Activated CD8-positive, alpha-beta T cell treated with anti-CD3 and anti-CD28 coated beads, Interleukin-2, amount 10 ng/mL, durations not matched to agents 7 days and 5 days (primary cell): ENCODE measurements around the gene MUC6. TPM values are rescaled to one million over a fixed set of nuclear protein-coding genes. Genes with fewer than 3 reads are reported as not detected.
A peak's percentile ranks its signal among the peaks of the same experiment; 100 is the strongest.

Experiments used
- ATAC-seq: fragments of 150-1000 bp; cut with Tn5 transposase; one replicate; pipeline ENCODE4 v1.10.0; 2021; ENCODE audit warnings: moderate library complexity
- CTCF ChIA-PET: fragments of 350-600 bp; sonication (Branson Sonifier 250); formaldehyde crosslinking; loops from one replicate; lab custom pipeline; 2021; ENCODE audit warnings: antibody characterized with exemption; lab: Charles Lee
- POLR2A ChIA-PET: fragments of 350-600 bp; sonication (Branson Sonifier 250); formaldehyde crosslinking; loops from one replicate; lab custom pipeline; 2021; ENCODE audit warnings: antibody characterized with exemption; lab: Charles Lee
- DNase-seq: peaks from one replicate; pipeline ENCODE4 v3.0.0-alpha.2; 2020
- H3K27ac Mint-ChIP-seq: one replicate; pipeline ENCODE4 v1.8.0; 2021; ENCODE audit warnings: mild to moderate bottlenecking, mixed read lengths
- H3K27me3 Mint-ChIP-seq: one replicate; pipeline ENCODE4 v1.8.0; 2021; ENCODE audit warnings: low read depth, mixed read lengths
- H3K36me3 Mint-ChIP-seq: one replicate; pipeline ENCODE4 v1.8.0; 2021; ENCODE audit warnings: low read depth, mixed read lengths
- H3K4me1 Mint-ChIP-seq: one replicate; pipeline ENCODE4 v1.8.0; 2021; ENCODE audit warnings: low read depth, mixed read lengths
- H3K4me3 Mint-ChIP-seq: one replicate; pipeline ENCODE4 v1.8.0; 2021; ENCODE audit warnings: mild to moderate bottlenecking, mixed read lengths
- H3K9me3 Mint-ChIP-seq: one replicate; pipeline ENCODE4 v1.8.0; 2022; ENCODE audit warnings: mixed read lengths; ENCODE audit not compliant: insufficient read depth
- total RNA-seq, 2 experiments: library from RNA; stranded (reverse); gene quantifications; one replicate each; pipeline ENCODE4 v1.2.3, GENCODE V29; 2021

The MUC6 gene
- total RNA-seq, 2 experiments from 2014 or later: not detected

- no peaks in the 10 kb centered on the region for H3K27me3 Mint-ChIP-seq
- ATAC-seq: no peak
These were observed 48.8 kb downstream of the MUC6 start for GRCh38 chr11:987671-988070.

GRCh38 chr11:986952-987305 is 49.6 kb downstream of the MUC6 start:
- Mint-ChIP-seq H3K27me3 (no peaks in the 10 kb centered on the region), H3K4me1 (no peaks in the 10 kb centered on the region), H3K36me3 (peaks cover 18% of the 10 kb centered on the region), H3K9me3 (no peaks in the 10 kb centered on the region), H3K27ac (no peak overlapping the region), H3K4me3 (no peak overlapping the region)
- CTCF ChIA-PET: no interaction called here
- POLR2A ChIA-PET: no interaction called here
- no peak for DNase-seq
- ATAC-seq: no peak

More at GRCh38 chr11:987671-988070, 48.8 kb downstream of the MUC6 start:
- CTCF ChIA-PET: no interaction called here
- Mint-ChIP-seq H3K4me3 (no peak overlapping the region), H3K36me3 (peaks cover 16% of the 10 kb centered on the region), H3K4me1 (no peaks in the 10 kb centered on the region), H3K27ac (no peak overlapping the region), H3K9me3 (no peaks in the 10 kb centered on the region)
- DNase-seq: no peak
- POLR2A ChIA-PET: interaction anchor here (0.6 kb wide), 2 partner anchors 58 to 324 kb away, joined by 3 read pairs; no protein-coding TSS in a partner anchor

DNA sequence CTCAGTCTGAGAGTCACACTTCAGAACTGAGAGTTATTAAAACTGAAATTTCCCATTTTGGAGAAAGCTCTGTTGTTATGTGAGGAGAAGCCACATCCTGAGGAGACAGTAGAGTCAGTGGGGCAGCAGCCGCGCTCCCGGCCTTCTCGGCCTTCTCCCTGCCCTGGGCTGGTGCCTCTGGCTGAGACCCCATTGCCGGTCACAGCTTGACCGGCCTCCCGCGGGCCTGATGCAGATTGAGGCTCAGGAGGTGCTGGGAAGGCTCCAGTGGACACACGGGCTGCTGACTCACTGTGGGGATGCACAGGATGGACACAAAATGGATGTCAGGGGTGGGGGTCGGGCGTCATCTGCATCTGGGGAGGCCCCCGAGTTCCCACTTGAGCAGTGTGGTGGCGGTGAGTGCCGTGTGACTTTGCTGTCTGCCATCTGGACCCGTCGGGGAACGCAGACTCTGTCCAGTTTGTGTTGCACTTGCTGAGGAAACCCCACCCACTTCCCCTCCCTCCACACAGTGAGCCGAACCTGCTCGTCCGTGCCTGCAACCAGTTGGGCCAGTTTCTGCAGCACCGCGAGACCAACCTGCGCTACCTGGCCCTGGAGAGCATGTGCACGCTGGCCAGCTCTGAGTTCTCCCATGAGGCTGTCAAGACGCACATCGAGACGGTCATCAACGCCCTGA is 50.1 kb downstream of the MUC6 start:
- CTCF ChIA-PET: no interaction called here
- Mint-ChIP-seq H3K27me3 (no peaks in the 10 kb centered on the region), H3K27ac (no peak overlapping the region), H3K9me3 (no peaks in the 10 kb centered on the region), H3K4me1 (no peaks in the 10 kb centered on the region), H3K36me3 (peaks cover 17% of the 10 kb centered on the region), H3K4me3 (no peak overlapping the region)
- POLR2A ChIA-PET: no interaction called here
- no peak for DNase-seq
- no peak for ATAC-seq

DNA sequence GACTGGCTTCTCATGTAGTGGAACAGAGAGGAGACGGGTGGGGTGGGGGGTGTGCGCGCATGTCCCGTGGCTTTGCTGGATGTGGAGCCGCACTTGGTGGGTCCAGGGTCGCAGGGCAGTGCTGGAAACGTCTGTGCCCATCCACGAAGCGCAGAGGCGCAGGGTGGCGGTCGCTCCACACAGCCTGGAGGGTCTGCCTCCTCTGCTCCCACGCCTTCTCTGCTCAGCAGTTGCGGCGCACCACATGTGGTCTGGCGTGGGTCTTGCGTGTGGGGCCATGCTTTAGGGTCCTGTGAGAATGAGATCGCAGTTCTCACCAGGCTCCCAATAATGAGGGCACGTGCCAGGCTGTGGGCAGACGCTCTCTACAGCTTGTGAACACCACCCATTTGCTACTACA is 50.7 kb downstream of the MUC6 start:
- Mint-ChIP-seq H3K9me3 (no peaks in the 10 kb centered on the region), H3K27me3 (no peaks in the 10 kb centered on the region), H3K36me3 (peaks cover 19% of the 10 kb centered on the region), H3K27ac (no peak overlapping the region), H3K4me3 (no peak overlapping the region), H3K4me1 (peaks cover 2% of the 10 kb centered on the region)
- CTCF ChIA-PET: no interaction called here
- no peak for ATAC-seq
- POLR2A ChIA-PET: no interaction called here
- no peak for DNase-seq

DNA sequence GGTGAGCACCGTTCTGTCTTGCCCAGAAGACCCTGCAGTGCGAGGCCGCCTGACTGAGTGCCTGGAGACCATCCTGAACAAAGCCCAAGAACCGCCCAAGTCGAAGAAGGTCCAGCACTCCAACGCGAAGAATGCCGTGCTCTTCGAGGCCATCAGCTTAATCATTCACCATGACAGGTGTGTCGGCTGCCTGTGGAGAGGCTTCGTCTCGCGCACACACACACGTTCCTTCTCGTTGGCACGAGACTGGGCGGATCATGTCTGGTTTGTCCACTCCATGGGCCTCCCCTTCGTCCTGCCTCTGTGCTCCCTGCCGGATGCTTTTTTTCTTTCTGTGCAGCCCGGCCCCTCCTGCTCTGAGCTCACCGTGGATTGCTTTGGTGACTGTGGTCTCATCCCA is 51.1 kb downstream of the MUC6 start:
- CTCF ChIA-PET: no interaction called here
- DNase-seq: no peak
- no peak for ATAC-seq
- H3K4me1 Mint-ChIP-seq: peaks cover 6% of the 10 kb centered on the region
- H3K27me3 Mint-ChIP-seq: no peaks in the 10 kb centered on the region
- peaks cover 21% of the 10 kb centered on the region for H3K36me3 Mint-ChIP-seq
- POLR2A ChIA-PET: no interaction called here
- H3K4me3 Mint-ChIP-seq: no peak overlapping the region
- no peaks in the 10 kb centered on the region for H3K9me3 Mint-ChIP-seq
- no peak overlapping the region for H3K27ac Mint-ChIP-seq

GRCh38 chr11:984546-984945 is 52.0 kb downstream of the MUC6 start:
- Mint-ChIP-seq H3K4me1 (peaks cover 6% of the 10 kb centered on the region), H3K27ac (no peak overlapping the region), H3K9me3 (no peaks in the 10 kb centered on the region), H3K27me3 (no peaks in the 10 kb centered on the region), H3K4me3 (no peak overlapping the region), H3K36me3 (peaks cover 21% of the 10 kb centered on the region)
- ATAC-seq: no peak
- no peak for DNase-seq
- ChIA-PET POLR2A (no interaction called here), CTCF (no interaction called here)

DNA sequence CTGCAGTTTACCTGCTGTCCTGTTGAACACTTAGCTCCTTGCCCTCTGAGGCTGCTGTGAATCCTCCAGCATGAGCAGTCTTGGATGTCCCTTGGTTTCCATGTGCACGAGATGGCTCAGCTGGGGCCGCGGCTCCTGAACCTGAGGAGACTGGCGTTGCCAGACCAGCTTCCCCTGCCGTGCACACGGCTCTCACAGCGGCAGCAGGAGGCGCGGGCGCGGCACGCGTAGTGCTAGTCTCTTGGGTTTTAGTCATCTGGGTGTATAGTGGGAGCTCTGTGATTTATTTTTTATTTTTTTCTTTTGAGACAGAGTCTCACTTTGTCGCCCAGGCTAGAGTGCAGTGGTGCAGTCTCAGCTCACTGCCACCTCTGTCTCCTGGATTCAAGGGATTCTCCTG is 54.8 kb downstream of the MUC6 start:
- Mint-ChIP-seq H3K4me1 (peaks cover 11% of the 10 kb centered on the region), H3K27me3 (no peaks in the 10 kb centered on the region), H3K36me3 (peaks cover 19% of the 10 kb centered on the region), H3K9me3 (no peaks in the 10 kb centered on the region), H3K27ac (no peak overlapping the region), H3K4me3 (no peak overlapping the region)
- ATAC-seq (no peak), DNase-seq (no peak)
- ChIA-PET CTCF (no interaction called here), POLR2A (no interaction called here)

DNA sequence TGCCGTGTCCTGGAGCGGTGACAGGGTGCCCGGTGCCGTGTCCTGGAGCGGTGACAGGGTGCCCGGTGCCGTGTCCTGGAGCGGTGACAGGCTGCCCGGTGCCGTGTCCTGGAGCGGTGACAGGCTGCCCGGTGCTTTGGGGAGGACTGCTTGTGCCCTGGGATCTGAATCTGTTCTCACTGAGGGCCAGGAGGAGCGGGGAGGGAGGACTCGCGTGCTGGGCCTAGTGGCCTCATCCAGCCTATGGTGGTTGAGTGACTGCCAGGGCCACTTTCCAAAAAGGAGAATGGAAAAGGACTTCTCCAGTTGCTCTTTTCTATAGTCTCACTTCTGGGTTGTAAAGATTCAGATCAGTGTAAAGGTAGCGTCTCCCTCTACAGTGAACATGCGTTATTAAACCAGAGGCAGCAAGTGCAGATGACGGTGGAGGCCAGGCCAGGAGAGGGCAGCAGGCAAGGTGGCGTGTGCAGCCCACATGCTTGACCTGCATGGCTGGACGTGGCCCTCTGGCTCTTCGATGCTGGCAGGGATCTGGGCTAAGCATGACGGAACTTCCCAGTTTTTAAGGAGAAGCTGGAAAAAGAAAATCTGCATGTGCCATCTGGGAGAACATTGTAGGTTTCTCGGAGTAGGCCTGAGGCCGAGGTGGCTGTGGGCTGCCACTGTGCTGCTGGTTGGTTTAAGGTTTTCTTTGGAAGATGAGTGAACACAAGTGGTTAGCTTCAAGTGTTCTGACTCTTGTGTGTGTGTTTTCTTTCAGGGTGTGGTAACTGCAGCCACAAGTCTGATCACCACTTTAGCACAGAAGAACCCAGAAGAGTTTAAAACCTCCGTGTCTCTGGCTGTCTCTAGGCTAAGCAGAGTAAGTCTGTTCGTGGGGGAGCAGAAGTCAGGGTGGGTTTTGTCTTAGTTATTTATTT is 55.8 kb downstream of the MUC6 start:
- Mint-ChIP-seq H3K27me3 (no peaks in the 10 kb centered on the region), H3K4me1 (peaks cover 22% of the 10 kb centered on the region), H3K27ac (no peak overlapping the region), H3K9me3 (no peaks in the 10 kb centered on the region), H3K4me3 (no peak overlapping the region), H3K36me3 (peaks cover 17% of the 10 kb centered on the region)
- DNase-seq (no peak), ATAC-seq (no peak)
- POLR2A ChIA-PET: no interaction called here
- CTCF ChIA-PET: no interaction called here

GRCh38 chr11:978781-979180 is 57.7 kb downstream of the MUC6 start:
- H3K27me3 Mint-ChIP-seq: no peaks in the 10 kb centered on the region
- H3K4me1 Mint-ChIP-seq: peaks cover 23% of the 10 kb centered on the region
- H3K36me3 Mint-ChIP-seq: peaks cover 13% of the 10 kb centered on the region
- ChIA-PET POLR2A (no interaction called here), CTCF (no interaction called here)
- no peak overlapping the region for H3K4me3 Mint-ChIP-seq
- no peak for DNase-seq
- H3K27ac Mint-ChIP-seq: no peak overlapping the region
- H3K9me3 Mint-ChIP-seq: no peaks in the 10 kb centered on the region
- ATAC-seq: no peak

GRCh38 chr11:977830-978720 is 58.4 kb downstream of the MUC6 start:
- ChIA-PET CTCF (no interaction called here), POLR2A (no interaction called here)
- peaks cover 16% of the 10 kb centered on the region for H3K36me3 Mint-ChIP-seq
- DNase-seq (no peak), ATAC-seq (no peak)
- no peaks in the 10 kb centered on the region for H3K9me3 Mint-ChIP-seq
- H3K4me1 Mint-ChIP-seq: peaks cover 23% of the 10 kb centered on the region
- H3K27ac Mint-ChIP-seq: no peak overlapping the region
- H3K4me3 Mint-ChIP-seq: no peak overlapping the region
- no peaks in the 10 kb centered on the region for H3K27me3 Mint-ChIP-seq

DNA sequence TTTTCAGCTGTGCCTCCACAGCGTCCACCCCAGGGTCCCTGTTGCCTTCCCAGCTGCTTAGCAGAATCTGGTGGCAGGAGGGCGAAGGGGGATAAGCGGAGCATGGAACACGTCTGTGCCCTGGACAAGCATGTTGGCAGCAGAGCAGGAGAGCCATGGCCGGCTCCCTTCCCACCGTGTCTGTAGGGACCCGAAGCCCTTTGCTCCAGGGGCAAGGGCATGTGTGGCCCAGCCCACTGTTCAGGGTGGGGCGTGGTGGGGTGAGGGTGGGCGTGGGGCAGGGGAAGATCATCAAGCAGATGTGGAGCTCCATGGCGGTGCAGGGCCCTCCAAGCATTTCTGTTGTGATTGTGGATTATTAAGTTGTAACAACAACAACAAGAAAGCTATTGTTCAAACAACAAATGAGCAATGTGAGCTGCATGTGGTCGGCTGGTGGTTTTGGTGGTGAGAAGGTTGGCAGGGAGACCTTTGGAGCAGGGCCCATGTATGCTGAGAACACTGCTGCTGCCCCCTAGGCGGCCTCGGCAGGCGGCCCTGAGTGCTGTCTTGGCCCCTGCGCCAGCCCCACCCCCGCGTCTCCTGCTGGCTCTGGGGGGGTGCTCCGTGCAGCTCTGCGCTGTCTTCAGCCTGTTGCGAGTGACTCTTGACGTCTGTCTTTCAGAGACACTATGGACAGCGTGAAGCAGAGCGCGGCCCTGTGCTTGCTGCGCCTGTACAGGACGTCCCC is 59.9 kb downstream of the MUC6 start:
- Mint-ChIP-seq H3K36me3 (peaks cover 20% of the 10 kb centered on the region), H3K27me3 (no peaks in the 10 kb centered on the region), H3K9me3 (no peaks in the 10 kb centered on the region), H3K4me3 (no peak overlapping the region), H3K27ac (no peak overlapping the region), H3K4me1 (peaks cover 23% of the 10 kb centered on the region)
- peak; percentile 44 for ATAC-seq
- DNase-seq: peak; percentile 44
- ChIA-PET CTCF (interaction anchor here (1.1 kb wide), 1 partner anchor 65 kb away, joined by 3 read pairs; no protein-coding TSS in a partner anchor), POLR2A (no interaction called here)
